GM12801 (cell line): ENCODE measurements around the gene KCNAB2.

Experiments used
- CTCF ChIP-seq: IDR thresholded peaks from one replicate; pipeline ENCODE4 v1.5.1; 2011; ENCODE audit warnings: control low read depth; ENCODE audit not compliant: insufficient read length; ENCODE audit errors: extremely low read depth

The KCNAB2 gene

GRCh38 chr1:6126521-6127067, 80.9 kb downstream of the KCNAB2 start:
- TF ChIP-seq CTCF, result no peak

GRCh38 chr1:6127587-6128163, 82.0 kb downstream of the KCNAB2 start:
- no peak for TF ChIP-seq CTCF

- TF ChIP-seq CTCF, result no peak
Measured at GRCh38 chr1:6128276-6129081, 82.8 kb downstream of the KCNAB2 start.

GRCh38 chr1:6129313-6129712, 83.6 kb downstream of the KCNAB2 start:
- no peak for TF ChIP-seq CTCF

GRCh38 chr1:6130036-6130435, 84.3 kb downstream of the KCNAB2 start:
- no peak for TF ChIP-seq CTCF

- no peak for TF ChIP-seq CTCF
Measured at GRCh38 chr1:6130596-6130995, 84.9 kb downstream of the KCNAB2 start.

- TF ChIP-seq CTCF, result no peak
Measured at GRCh38 chr1:6131561-6131960, 85.9 kb downstream of the KCNAB2 start.
